Liver (tissue), 3 donors: Measurements from ENCODE around the gene INSYN2B.

ENCODE experiments used
- RAD21 ChIP-seq, 2 donors: IDR thresholded peaks; 2 replicates each; pipeline ENCODE4 v1.6.1; 2016; ENCODE audit warnings: antibody characterized with exemption in 2 of 2, mild to moderate bottlenecking in 2 of 2
- YY1 ChIP-seq: IDR thresholded peaks from 2 replicates; pipeline ENCODE4 v1.6.1; 2016; ENCODE audit warnings: antibody characterized with exemption, mild to moderate bottlenecking
- TF ChIP-seq, protein P1 (sequence below): fragments of 150-350 bp; IDR thresholded peaks from 2 replicates; pipeline ENCODE4 v1.5.1; 2017; ENCODE audit warnings: improper control_type of control experiment, low read depth, low read length; ENCODE audit not compliant: missing input control
- donor health status: healthy.
- donor health status: healthy.

DNA sequence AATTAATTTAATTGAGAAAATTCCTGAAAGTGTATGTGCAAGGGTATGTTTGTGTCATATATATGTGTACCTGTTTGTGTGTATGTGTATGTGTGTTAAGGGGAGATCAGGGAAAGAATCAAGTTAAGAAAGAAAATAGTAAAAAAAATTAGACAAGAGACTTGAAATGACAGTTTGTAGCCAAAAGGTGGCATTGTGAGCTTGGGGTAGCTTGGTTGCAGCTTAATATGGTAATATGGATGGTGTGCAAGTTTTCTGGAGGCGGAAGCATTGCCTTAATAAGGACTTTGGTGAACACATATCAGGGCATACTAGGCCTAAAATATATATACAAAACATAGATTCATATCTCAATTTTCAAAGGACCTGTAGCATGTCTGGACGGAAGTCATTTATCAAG lies 129.9 kb downstream of the INSYN2B start:
- TF ChIP-seq, protein P1, sequence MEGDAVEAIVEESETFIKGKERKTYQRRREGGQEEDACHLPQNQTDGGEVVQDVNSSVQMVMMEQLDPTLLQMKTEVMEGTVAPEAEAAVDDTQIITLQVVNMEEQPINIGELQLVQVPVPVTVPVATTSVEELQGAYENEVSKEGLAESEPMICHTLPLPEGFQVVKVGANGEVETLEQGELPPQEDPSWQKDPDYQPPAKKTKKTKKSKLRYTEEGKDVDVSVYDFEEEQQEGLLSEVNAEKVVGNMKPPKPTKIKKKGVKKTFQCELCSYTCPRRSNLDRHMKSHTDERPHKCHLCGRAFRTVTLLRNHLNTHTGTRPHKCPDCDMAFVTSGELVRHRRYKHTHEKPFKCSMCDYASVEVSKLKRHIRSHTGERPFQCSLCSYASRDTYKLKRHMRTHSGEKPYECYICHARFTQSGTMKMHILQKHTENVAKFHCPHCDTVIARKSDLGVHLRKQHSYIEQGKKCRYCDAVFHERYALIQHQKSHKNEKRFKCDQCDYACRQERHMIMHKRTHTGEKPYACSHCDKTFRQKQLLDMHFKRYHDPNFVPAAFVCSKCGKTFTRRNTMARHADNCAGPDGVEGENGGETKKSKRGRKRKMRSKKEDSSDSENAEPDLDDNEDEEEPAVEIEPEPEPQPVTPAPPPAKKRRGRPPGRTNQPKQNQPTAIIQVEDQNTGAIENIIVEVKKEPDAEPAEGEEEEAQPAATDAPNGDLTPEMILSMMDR = no peak
- TF ChIP-seq RAD21 (IDR thresholded peaks at IDR 0.05) = no peak
- TF ChIP-seq YY1 = no peak
